Measurements from ENCODE around the gene MSH3.
"Not testable (repeated sequence)": the region's sequence is repeated elsewhere in the genome, so short reads cannot be mapped to it uniquely, and the experiment has no call there.

Gene MSH3

DNA sequence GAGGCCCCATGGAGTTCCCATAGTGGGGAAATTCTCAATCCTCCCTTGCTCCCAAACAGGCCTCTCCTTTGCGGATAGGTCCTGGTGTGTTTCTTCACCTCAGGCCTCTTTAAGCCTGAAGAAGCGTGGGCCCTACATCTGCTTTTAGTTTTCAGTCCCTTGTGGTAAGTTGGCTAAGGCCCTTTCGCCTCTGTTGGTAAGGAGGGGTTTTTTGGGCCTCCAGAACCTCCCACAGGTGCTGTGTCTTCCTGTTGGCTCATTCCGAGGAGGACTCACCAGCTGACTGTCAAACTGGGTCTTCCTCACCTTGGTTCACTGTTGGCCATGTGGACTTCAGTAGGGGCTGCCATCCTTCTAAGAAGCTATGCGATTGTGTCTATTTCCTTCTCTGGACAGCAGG lies 56.8 kb downstream of the MSH3 start:
- no peak for DNase-seq

DNA sequence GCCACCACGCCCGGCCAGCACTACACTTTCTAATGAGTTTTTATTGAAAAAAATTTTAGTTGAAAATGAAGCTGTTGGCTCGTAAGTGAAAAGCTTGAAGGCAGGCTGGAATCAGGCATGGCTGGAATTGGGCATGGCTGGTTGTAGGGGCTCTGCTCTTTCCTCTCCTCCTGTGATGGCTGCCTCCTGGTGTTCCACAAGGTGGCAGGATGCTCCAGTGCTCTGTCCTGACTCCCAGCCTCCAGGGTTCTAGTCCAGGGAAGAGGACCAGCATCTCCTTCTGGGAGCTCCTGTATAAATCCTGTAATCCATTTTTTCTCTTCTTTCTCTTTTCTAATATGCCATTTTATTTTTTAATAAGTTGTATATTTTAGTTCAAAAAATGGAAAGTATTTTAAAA lies 57.5 kb downstream of the MSH3 start:
- DNase-seq: no peak

DNA sequence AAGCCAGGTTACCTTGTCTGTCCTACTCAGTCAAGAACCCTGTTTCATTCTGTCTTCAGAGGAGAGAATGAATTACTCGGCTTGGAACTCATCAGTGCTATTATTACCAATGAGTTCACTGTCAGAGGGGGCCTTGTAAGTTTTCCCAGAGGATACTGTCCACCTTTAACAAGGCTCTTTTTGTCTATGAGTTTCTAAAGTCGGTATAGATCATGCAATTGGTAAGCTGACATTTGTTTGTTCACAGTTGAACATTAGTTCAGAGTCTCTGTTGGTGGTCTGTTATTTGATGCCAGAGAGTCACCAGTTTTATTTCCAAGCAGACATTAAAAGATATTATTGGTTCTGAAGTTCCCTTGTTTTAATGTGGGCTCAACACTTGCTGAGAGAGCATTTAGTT lies 58.5 kb downstream of the MSH3 start:
- no peak for DNase-seq

DNA sequence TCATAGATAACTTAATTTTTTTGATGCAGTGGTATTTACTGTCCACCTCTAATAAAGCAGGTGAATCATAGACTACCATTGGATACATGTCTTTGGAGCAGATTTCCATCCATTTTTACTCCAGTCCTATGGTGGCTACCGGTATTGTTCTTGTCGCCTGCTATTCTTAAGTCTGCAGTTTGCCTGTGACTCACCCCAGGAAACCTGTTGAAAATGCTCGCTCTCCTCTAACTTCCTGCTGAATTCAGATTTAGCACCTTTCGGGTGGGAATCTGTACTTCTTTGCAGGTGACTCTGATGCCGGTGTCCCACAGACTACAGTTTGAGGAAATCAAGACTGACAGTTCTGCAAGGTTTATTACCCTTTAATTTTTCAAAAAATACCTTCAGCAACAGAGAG lies 59.2 kb downstream of the MSH3 start:
- no peak for DNase-seq

DNA sequence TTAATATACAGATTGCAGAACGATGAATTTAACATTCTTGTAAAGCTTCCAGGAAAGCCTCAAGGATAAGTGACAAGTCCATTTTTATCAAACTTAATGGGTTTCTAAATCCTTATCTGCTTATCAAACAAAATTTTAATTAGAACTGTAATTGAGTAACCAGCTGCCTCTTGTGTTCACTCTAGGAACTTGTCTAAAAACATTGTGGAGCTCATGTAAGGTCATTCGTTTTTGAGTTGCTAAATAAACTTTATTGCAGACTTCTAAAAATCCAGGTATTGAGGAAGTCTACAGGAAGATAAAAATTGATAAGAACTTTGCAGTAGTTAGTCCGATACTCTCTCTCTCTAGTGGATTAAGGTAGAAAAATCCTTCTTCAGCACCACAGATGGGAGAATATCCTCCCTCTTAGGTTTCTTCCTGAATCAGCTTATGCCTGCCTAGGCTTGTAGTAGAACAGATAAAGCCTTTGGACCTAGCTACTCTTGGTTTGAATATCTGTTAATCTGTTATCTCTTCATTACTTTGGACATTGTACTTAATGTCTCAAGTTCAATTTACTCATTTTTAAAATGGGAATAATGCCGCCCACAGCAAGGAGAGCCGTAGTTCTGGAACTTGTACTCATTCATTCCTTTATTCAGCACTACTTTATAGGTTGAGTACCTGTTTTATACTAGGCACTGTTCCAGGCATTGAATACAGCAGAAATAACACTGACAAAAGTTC lies 60.3 kb downstream of the MSH3 start:
- DNase-seq: no peak

DNA sequence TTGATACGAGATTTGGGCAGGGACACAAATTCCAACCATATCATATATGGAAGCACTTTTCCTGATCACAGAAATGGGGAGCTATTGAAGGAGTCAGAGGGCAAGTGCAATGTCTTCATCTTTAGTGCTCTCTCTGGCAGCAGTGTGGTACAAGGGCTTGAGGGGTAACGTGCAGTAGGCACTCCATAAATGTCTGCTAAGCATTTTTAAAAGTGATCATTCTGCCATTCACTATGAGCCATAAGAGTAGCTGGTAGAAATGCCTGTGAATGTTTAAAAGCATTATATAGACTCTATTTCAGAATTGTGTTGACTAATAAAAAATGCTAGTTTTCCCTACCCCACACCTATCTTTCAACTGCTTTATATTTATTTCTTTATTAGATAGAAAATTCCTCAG lies 61.4 kb downstream of the MSH3 start:
- DNase-seq: no peak

DNA sequence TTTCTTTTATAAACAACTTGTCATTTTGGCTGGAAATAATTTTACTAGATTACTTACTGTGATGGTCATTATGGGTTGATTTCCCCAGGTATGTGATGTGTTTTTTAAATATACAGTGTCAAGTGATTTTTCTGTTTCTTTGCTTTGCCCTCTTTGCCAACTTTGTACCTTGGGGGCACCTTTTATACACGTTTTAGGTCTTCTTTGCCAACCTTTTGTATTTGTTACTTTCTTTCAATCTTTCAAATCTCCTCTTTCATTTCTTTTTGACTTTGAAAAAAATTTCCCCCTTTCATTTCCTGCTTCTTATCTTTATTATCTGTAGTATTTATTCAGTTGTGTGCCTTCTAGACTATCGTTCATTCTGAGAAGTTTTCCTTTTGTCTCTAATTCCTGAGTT lies 65.7 kb downstream of the MSH3 start:
- no peak for DNase-seq

DNA sequence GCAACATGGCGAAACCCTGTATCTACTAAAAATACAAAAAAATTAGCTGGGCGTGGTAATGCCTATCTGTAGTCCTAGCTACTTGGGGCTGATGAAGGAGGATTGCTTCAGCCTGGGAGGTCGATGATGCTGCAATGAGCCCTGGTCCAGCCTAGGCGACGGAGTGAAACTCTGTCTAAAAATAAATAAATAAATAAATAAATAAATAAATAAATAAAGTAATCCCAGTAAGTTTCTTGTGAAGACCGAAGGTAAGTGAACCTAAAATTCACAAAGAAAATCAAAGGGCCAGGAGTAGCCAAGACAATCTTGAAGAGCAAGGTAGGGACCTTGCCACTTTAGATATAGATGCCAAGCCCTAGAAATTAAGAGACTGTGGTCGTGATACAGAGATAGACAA lies 68.5 kb downstream of the MSH3 start:
- no peak for DNase-seq

DNA sequence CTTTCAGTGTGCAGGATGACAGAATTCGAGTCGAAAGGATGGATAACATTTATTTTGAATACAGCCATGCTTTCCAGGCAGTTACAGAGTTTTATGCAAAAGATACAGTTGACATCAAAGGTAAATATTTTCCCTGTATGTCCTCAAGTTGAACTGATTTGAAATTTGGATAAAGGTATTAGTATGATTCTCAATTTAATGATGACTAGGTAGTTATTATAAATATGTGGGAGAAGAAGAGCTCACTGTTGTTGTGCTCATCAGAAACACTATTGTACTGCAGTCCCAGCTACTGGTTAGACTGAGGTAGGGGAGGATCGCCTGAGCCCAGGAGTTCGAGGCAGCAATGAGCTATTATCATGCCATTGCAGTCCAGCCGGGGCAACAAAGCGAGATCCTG lies 71.0 kb downstream of the MSH3 start:
- DNase-seq: no peak

DNA sequence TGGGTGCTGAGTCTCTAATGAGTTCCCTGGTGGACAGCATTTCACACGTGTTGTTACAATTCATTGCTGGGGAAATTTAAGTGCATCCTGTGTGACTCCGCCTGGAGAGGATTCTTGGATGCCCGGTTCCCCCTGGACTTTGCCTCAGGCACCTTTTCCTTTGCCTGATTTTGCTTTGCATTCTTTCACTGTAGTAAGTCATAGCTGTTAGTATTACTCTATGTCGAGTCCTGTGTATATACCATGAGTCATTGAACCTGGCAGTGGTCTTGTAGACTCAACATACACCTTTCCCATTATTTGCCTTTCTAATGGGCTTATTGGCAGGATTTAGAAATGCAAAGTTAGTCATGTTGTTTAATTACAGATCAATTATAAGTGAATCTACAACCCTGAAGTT lies 82.3 kb downstream of the MSH3 start:
- no peak for DNase-seq

DNA sequence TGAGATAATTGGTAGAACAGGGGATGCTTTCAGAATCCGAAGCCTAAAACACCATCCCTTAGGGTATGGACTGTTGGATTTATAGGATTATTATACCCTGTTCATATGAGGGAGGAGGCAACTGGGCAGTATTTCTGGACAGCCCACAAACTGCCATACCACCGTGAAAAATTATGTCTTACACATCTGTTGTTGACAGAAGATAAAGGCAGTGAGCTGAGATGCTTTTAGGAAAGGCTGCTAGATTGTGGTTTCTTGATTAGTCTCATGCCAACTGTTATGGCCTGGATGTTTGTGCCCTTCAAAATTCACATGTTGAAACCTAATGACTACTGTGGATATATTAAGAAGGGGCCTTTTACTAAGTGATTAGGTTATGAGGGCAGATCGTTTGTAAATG lies 84.0 kb downstream of the MSH3 start:
- DNase-seq: no peak

DNA sequence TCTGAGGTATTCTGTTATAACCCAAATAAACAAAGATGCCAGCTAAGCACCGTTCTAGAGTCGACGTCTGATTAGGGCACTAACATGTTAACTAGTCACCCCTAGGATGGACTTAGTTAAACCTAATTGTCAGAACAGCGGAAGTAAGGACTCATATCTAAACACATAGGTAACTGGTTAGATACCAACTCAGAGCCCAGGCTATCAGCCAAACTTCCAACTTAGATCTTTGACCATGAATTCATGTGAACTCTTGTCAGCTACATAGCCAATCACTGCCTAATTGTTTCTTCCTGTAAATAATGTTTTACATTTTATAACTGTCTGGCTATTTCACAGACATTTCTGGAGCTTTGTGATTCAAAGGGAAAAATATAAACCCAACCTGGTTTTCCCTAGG lies 84.6 kb downstream of the MSH3 start:
- no peak for DNase-seq

DNA sequence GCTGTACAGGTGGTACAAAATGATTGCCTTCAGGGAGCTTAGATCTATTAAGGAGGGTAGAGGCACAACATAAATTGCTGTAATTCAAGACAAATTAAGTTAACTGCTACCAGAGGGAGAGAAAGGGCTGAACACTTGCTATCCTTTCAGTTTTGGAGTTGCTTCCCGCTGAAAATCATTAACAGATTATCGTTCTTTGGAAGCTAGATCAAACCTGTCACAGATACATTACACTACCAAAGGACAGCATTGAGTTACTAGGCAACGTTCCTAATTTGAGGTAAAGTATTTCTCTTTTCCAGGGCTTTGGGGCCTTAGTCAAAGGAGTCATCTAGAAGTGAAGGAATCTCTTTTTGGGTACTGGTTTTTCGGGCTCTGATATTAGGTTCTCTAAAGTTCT lies 85.0 kb downstream of the MSH3 start:
- no peak for DNase-seq

DNA sequence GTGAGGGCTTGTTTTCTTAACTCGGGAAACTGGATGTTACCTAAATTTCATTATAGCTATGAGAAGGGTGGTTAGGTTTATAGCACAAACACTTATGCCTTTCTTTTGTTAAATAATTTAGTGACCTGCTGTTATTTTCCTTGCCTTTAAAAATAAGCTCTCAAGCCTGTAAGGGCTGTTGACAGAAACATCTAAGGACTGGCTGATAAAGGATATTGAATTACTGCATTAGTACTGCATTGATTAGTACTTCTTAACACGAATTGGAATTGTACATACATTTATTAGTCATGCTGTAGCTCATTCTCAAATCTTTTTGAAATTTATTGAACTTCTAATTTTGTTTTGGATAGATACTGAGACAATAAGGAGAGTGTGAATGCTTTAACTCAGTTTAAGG lies 85.4 kb downstream of the MSH3 start:
- no peak for DNase-seq

DNA sequence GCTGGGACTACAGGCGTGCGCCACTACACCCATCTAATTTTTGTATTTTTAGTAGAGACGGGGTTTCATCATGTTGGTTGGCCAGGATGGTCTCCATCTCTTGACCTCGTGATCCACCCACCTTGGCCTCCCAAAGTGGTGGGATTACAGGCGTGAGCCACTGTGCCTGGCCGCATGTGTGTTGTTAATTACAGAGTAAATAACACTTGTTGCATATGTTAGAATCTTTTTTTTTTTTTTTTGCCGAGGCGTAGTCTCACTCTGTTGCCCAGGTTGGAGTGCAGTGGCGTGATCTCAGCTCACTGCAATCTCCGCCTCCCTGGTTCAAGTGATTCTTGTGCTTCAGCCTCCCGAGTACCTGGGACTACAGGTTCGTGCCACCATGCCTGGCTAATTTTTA lies 86.0 kb downstream of the MSH3 start:
- not testable (repeated sequence) for DNase-seq

DNA sequence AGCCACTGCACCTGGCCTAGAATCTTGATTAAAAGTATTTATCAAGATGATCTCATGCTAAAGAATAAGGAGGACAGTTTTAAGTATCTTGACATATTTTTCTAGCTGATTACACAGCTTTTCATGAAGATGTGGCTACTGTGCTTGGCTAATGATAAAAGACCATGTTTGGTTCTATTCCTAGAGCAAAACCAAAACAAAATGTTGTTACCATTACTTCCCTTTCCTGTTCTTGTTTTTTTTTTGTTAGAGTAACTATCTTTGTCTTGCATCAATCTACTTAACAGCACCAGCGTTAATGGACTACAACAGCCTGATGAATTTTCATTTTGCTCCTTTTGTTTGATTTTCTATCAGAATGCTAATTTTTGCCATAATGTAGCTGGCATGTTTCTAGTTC lies 86.5 kb downstream of the MSH3 start:
- DNase-seq: no peak

DNA sequence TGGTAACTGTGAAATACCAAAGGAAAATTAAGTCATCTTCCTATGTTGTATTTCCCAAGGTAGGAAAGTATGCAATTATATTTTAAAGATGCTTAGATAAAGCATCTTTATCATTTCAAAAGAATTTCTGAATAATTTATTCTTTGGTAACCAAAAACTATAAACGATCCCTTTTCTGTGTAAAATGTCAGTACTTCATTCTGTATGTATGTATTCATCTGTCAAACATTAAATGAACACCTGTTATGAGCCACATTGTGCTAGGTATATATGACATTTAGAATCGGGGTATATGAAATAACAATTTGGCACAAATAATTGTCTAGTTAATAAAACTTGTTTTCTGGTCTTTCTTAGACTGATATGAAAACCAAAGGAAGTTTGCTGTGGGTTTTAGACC lies 89.7 kb downstream of the MSH3 start:
- no peak for DNase-seq

DNA sequence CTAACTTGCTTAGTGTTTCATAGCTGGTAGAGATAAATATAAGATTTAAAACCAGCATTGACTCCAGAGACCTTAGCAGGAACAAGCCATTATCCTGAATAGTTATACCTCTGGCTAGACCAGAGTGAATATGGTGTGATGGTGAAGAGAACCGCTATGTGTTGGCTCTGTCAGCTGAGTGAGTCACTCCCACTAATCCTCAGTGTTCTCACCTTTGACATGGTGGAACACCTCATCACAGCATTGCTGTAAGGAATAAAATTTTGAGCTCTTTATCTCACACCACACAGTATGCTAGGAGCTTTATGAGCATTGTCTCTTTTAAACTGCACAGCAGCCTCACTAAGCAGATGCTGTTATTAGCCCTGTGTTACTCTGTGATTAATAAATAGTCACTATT lies 91.0 kb downstream of the MSH3 start:
- DNase-seq: no peak

DNA sequence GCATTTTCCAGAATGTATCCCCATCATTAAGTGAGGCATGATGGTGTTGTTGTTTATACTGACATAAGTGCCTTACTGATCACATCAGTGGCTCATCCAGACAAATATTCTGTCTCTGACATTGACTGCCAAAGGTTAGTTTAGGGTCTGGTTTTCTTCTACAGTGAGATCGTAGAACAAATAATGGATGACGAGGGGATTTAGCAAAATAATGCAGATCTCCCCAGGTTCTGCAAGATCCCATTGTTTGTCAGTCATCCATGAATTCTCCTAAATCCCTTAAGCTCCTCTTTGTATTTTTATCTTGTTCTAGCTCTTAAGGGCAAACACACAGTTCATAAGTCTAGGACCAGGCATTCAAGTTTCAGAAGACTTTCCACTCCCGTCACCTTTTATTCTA lies 93.5 kb downstream of the MSH3 start:
- no peak for DNase-seq

DNA sequence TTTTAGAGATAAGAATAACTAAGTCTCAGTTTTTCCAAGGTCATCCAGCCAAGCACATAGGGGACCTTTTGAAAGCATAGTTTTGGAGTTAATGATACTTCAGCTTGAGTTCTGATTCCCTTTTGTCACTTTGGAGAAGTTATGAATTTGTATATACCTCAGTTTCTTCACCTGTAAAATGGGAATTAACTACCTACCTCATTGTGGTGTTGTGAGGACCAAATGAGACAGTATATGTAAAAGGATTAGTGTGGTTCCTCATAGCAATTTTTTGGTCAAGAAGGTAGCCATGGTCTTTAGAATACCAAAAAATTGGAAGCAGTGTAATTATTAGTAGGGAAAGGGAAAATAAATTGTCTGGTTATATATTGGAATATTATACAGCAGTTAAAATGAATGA lies 98.0 kb downstream of the MSH3 start:
- DNase-seq: no peak

DNA sequence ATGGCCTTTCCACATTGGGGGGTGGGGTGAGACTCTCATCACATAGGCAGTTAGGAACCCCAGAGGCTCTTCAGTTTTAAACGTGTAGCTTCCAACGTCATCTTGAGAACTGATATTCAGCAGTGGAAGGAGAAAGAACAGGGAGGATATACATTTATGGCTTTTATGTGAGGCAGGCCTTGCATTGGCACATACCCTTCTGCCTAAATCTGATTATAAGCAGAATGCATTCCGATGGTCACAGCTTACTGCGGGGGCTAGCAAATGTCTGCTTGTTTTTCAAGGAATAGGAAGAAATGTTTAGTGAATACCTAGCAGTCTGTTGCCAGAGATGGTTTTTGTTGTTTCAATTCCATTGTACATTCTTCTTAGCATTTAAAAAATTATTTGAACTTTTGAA lies 99.3 kb downstream of the MSH3 start:
- no peak for DNase-seq

DNA sequence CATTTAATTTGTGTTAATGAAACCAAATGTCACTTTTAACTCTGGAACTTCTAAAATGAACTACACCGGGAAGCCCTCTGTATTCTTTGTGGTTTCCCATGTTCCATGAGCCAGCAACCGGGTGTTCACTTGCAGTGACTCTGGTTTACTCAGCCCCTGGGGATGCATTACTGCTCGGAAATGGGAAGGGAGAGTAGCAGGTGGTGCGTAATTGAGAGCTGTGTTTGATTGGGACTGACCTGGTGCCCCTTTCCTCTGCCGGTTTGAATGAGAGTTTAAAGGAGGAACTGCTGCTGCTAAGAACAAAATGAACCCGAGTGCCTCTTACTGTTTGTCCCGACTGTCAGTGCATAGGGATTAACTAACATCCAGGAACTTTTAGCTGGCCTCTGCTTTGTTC lies 100.4 kb downstream of the MSH3 start:
- DNase-seq: peak; percentile 54

DNA sequence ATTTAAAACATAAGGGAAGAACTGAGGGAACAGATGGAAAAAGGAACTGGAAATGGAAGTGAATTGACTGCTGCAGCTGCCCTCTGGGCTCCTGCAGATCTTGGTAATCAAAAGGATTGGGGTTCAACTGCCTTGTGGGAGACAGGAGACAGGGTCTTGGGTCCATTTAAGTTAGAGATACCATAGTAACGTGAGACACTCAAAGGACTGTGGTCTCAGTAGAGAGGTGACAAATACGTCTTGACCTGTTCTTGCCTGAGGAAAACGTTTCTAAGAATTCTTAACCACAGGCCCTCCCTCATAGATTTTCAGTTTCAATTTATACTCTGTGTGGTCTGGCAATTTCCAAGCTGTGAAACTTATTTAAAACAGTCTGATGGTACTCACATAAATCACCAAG lies 101.2 kb downstream of the MSH3 start:
- DNase-seq: peak; percentile 40

DNA sequence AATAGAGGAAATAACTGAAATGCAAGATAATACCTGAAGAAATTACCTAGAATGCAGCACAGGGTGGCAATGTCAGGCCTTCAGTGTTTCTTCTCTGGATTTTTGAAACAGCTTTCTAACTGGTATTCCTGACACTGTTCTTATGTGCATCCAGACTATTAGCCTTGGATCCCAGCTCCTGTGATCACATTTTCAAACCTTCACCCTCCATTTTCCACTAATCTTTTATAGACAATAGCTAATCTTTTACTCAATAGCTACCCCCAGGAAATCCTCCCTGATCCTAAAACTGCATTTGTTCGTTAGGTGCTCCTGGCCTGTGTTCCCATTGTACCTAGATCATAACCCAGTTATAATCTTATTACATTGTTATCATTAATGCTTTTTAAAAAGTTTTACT lies 101.8 kb downstream of the MSH3 start:
- no peak for DNase-seq

DNA sequence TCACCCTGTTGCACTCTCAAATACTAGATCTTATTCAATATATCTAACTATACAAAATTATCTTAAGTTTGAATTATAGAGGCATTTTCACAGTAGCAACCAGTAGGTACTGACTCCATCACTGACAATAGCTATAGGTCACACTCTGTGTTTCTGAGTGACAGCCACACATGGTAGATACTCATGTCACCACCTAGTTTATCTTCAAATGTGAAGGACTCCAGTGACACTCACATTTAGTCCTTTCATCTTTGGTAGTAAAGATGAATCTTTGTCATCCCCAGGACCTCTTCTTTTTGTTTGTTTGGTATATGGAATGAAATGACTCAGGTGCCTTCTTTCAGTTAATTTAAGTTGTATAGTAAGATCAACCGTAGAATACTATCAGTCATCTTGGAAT lies 102.8 kb downstream of the MSH3 start:
- DNase-seq: no peak

All from GF-D8 (cell line).